HG03354 (cell line): Measurements from ENCODE around the gene ABCG2.
"Not testable (repeated sequence)": the region's sequence is repeated elsewhere in the genome, so short reads cannot be mapped to it uniquely, and the experiment has no call there.

ENCODE experiments used
- ATAC-seq: cut with Tn5 transposase; IDR thresholded peaks from one replicate; pipeline ENCODE4 v1.9.1; 2021; ENCODE audit warnings: mild to moderate bottlenecking; ENCODE audit not compliant: unreplicated experiment, poor library complexity, severe bottlenecking

Gene ABCG2

DNA sequence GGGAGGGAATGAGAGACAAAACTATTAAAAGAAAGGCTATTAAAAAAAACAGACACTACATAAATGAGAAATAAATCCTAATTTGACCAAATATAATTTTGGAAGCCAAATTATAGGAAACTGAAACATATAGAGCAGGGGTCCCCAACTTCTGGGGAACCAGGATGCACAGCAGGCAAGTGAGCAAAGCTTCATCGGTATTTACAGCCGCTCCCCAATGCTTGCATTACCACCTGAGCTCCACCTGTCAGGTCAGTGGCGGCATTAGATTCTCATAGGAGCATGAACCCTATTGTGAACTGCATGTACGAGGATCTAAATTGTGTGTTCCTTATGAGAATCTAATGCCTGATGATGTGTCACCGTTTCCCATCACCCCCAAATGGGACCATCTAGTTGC is 28.4 kb downstream of the ABCG2 start:
- no peak for ATAC-seq

DNA sequence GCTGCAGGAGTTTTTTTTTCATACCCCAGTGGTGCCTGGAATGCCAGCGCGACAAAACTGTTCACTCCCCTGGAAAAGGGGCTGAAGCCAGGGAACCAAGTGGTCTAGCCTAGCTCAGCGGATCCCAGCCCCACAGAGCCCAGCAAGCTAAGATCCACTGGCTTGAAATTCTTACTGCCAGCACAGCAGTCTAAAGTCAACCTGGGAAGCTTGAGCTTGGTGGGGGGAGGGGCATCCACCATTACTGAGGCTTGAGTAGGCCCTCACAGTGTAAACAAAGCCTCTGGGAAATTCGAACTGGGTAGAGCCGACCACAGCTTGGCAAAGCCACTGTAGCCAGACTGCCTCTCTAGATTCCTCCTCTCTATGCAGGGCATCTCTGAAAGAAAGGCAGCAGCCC is 36.2 kb downstream of the ABCG2 start:
- ATAC-seq, result not testable (repeated sequence)

DNA sequence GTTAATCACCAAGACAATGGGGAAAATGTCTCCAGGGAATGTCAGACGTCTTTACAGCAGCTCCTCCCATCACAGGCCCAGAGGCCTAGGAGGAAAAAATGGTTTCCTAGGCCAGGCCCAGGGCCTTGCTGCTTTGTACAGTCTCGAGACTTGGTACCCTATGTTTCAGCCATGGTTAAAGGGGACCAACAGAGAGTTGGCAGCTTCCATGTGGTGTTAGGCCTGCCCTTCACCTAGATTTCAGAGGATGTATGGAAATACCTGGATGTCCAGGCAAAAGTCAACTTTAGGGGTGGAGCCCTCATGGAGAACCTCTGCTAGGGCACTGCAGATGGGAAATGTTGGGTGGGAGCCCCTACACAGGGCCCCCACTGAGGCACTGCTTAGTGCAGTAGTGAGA is 38.5 kb downstream of the ABCG2 start:
- ATAC-seq, result no peak

DNA sequence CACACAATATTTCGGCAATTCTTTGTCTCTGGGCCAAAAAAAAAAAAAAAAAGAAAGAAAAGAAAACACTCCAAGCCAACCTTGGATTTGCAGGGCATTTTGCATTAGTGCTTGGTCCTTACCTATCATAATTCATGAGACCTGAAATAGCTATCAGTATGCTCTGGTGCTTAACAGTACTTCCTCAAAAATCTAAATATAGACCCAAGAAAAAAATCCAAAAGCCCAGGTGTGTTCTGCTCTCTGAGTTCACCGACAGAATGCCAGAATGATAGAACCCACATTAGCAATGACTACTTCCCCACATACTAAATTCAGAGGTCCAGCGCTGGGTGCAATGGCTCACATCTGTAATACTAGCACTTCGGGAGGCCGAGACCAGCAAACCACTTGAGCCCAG is 42.9 kb downstream of the ABCG2 start:
- no peak for ATAC-seq

DNA sequence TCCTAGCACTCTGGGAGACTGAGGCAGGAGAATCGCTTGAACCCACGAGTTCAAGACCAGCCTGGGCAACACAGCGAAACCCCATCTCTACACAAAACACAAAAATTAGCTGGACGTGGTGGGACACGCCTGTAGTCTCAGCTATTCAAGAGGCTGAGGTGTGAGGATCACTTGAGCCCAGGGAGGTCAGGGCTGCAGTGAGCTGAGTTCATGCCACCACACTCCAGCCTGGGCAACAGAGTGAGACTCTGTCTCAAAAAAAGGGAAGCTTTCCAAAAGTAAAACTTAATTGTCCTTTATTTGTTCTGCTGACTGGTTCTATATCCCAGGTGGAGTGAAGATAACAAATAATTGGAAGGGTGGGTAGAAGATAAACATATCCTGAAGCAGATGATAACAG is 45.6 kb downstream of the ABCG2 start:
- no peak for ATAC-seq

DNA sequence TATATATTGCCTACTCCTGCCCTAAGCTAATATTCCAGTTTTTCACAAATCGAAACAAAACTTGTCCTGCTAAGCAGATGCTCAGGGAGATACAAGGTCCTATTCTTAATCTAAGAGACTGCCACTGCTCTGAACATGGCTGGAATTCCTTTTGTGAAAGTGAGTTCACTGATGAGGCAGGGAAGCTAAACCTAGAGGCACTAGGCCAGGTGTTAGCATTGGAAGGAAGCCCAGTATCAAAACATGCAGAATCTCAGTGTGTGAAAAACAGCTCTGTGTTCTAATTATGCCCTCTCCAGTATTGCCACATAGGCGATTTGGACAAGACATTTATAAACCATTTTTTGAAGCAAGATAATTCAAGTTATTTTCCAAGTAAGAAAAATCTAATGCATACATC is 47.6 kb downstream of the ABCG2 start:
- no peak for ATAC-seq

DNA sequence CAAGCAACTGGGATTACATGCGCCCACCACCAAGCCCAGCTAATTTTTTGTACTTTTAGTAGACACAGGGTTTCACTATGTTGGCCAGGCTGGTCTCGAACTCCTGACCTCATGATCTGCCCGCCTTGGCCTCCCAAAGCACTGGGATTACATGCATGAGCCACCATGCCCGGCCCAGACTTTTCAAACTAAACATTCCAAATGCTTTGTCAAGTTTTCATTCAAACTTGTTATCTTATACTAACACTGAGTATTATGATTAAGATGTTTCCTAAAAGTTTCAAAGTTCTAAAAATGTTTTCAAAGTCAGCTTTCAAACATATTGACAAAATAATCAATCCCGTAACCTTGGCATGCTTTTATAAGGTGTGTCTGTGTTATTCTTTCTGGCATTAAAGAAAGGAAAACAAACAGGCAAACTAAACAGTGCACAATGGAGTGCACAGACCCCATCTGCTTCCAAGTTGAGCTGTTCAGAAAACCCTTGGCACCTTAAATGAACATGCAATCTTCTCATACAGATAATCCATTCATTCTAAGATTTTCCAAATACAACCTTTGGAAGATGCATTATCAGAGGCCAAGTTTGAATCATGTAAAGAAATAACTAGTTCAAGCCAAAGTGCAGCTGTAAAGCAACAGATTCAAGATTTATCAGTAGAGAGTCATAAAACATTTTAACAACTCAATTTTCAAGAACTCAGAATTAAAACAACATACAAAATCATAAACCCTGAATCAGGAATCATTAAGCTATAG is 49.1 kb downstream of the ABCG2 start:
- no peak for ATAC-seq

DNA sequence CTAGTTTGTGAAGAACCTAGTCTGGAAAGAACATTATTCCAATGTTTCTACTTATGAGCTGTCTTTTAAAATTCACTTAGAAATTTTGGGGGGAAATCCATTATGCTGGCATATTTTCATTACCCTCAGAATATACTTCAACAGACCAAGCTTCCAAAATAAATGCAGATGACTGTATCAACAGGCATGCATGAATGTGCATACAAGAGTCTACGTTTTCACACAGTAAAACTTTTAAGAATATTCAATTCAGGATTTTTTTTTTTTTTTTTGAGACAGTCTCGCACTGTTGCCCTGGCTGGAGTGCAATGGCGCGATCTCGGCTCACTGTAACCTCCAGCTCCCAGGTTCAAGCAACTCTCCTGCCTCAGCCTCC is 49.7 kb downstream of the ABCG2 start:
- ATAC-seq, result no peak

- not testable (repeated sequence) for ATAC-seq
These were observed 50.4 kb downstream of the ABCG2 start for GRCh38 chr4:88108108-88108465.

DNA sequence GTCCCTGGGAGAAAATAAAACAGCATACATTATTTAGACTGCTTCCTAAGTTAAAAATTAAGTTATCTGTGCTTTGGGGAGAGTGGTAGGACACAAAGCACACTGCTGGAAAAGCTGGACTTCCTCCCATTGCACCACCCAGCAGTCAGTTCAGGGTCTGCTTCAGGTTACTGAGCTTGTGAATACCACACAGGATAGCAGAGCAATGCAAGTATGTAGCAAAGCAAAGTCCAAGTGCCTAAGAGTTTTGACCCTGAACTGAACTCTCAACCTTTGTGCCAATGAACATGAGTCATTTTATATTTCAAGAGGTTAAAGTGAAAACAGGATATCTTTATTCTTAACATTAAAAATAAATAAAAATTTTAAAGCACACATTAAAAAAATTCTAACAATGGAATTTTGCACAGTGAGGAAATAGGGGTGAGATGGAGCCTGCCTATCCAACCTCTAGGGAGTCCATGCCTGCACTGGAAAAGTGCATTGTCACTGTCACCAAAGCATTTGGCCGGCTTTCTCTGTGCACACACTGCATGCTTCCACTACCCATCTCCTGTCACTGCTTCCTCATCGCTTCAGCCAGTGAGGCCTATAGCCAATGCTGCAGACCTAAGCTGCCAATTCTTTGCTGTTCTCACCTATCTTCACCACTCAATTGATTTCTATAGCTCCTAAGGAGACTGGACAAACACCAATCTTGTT is 50.9 kb downstream of the ABCG2 start:
- ATAC-seq, result no peak

DNA sequence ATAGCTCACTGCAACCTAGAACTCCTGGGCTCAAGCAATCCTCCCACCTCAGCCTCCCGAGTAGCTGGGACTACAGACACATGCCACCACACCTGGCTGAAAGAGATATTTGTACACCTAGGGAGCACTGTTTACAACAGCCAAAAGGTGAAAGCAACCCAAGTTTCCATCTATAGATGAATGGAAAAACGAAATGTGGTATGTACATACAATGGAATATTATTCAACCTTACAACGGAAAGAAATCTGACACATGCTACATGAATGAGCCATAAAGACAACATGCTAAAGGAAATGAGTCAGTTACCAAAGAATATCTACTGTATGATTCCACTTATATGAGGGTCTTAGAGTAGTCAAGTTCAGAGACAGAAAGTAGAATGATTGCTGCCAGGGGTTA is 52.2 kb downstream of the ABCG2 start:
- ATAC-seq, result no peak

DNA sequence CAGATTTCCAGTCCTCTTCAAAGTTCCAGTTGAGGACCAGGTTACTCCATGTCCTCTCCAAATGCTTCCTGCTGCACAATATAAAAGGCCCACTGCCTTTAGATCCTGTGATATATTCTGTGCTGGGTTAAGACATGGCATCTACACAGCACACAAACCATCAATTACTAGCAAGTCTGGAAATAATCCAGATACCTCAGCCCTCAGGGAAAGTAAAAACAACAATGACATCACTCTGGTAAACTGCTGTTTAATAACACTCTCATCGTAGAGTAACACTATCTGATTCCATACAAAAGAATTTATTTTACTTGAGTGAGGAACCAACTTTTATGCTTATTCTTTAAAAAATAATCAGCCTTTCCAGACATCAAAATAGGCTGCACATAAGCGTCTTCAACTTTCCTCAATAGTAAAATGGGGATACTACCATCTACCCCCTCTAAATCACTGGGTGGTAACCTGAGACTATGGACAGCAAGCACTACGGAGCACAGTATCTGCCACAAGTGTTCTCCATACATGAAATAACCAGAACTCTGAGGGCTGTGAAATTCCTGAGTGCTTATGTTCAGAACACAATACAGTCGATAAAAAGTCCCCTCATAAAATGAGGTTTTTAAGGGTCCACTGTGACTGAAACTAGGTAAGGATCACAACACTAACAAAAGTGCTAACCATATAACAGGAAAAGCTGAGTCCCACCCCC is 53.4 kb downstream of the ABCG2 start:
- ATAC-seq, result no peak

- ATAC-seq, result no peak
These were observed 56.4 kb downstream of the ABCG2 start for GRCh38 chr4:88102026-88102425.

DNA sequence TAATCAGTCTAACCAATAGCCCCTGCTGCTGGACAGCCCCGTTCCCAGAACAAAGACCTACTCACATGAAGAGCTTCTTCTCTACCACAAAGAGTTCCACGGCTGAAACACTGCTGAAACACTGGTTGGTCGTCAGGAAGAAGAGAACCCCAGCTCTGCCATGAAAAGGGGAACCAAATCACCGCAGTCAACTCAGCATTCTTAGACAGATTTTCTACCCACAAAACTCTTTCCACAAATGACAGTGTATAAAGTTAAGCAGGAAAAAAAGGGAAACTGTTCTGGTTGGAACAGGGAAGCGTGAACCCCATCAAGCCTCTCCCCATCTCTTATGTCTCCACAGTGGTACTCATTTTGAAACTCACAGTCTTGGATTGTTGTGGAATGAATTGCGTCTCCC is 57.3 kb downstream of the ABCG2 start:
- ATAC-seq, result no peak

- no peak for ATAC-seq
These were observed 59.3 kb downstream of the ABCG2 start for GRCh38 chr4:88098993-88099752.

DNA sequence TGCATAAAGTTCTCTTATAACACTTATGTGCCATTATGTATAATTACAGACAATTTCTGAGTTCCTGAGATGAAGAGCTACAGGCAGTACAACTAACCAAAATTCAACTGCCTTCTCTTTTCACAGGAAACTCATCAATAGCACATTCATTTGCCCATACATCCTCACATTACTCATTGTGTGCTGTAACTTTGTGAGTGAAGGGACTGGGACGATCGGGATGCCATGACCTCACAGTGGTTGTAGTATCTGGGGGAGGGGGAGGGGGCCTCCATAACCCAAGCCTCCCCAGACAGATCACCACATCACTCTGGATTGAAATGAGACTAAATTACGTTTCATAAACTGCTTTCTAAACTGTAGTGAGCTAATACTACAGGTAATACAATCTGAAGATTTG is 60.7 kb downstream of the ABCG2 start:
- ATAC-seq, result no peak

DNA sequence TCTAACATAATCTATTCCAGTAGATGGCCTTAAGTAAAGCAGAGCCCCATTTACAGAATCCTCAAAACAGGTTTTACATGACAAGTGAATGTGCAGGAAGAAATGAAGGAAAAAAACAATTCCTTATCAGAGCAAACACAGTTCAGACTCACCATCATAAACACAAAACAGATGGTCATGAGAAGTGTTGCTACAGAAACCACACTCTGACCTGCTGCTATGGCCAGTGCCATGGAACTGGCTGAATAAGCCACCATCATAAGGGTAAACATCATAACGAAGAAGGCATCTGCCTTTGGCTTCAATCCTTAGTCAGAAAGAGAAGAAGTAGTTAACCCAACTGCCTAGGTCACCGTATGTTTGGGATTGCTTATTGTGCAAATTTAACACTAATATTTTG is 61.1 kb downstream of the ABCG2 start:
- ATAC-seq, result no peak

DNA sequence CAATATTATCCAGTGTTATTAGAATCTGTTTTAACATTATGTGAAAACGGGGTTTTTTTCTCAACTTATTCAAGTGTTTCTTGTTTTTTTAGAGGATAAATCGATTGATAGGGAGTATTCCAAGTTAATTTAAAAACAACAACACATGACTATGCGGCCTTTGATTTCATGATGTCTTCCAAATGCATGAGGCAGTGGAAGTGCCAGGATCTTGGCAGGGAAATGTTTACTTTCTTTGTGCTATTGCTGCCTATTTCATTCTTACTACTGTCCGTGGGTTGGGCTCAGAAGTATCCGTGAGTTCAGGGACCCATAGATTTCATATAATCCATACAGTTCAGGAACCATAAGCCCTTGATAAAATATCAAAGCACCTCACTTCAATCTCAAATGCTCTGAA is 64.6 kb downstream of the ABCG2 start:
- no peak for ATAC-seq

- ATAC-seq, result no peak
These were observed 67.1 kb downstream of the ABCG2 start for GRCh38 chr4:88091378-88091777.

- ATAC-seq, result no peak
These were observed 67.5 kb downstream of the ABCG2 start for GRCh38 chr4:88090898-88091297.
